Neural cell (in vitro differentiated cells): ENCODE results near the gene DGKD. TPM values are rescaled to one million over a fixed set of nuclear protein-coding genes. Genes with fewer than 3 reads are reported as not detected.

Source experiments
- H2AFZ ChIP-seq: fragments of 200-600, 300-800 bp; sonication (generic), shearing (Covaris generic); 2 replicates; pipeline ENCODE4 v1.6.0; 2014; ENCODE audit warnings: low read depth, mild to moderate bottlenecking, antibody characterized with exemption, low read length, moderate library complexity
- H3F3A ChIP-seq: fragments of 200-600 bp; shearing (Covaris generic); 2 replicates; pipeline ENCODE4 v1.6.1; 2016; ENCODE audit warnings: mild to moderate bottlenecking, moderate library complexity, mixed read lengths, antibody characterized with exemption, low read length; ENCODE audit not compliant: insufficient read depth, poor library complexity, severe bottlenecking
- H3K27ac ChIP-seq: fragments of 200-600, 300-800 bp; sonication (generic), shearing (Covaris generic); 2 replicates; pipeline ENCODE4 v1.5.1; 2014; ENCODE audit warnings: mild to moderate bottlenecking, low read length, moderate library complexity
- H3K27me3 ChIP-seq: fragments of 300-800, 200-600 bp; sonication (generic), shearing (Covaris generic); 2 replicates; pipeline ENCODE4 v1.6.0; 2014; ENCODE audit warnings: mild to moderate bottlenecking, low read depth, low read length, moderate library complexity; ENCODE audit not compliant: insufficient read depth
- H3K36me3 ChIP-seq: fragments of 300-800, 200-600 bp; sonication (generic), shearing (Covaris generic); 2 replicates; pipeline ENCODE4 v1.5.1; 2014; ENCODE audit warnings: mild to moderate bottlenecking, antibody characterized with exemption, low read length, moderate library complexity; ENCODE audit not compliant: insufficient read depth
- H3K4me2 ChIP-seq: fragments of 300-800, 200-600 bp; sonication (generic), shearing (Covaris generic); 2 replicates; pipeline ENCODE4 v1.6.0; 2014; ENCODE audit warnings: mild to moderate bottlenecking, low read length
- H3K4me3 ChIP-seq: fragments of 300-800, 200-600 bp; sonication (generic), shearing (Covaris generic); 2 replicates; pipeline ENCODE4 v1.5.1; 2014; ENCODE audit warnings: mild to moderate bottlenecking, low read length, moderate library complexity
- H3K79me2 ChIP-seq: fragments of 200-600 bp; shearing (Covaris generic); replicated peaks from 2 replicates; pipeline ENCODE4 v1.6.0; 2014; ENCODE audit warnings: mild to moderate bottlenecking, low read length, moderate library complexity; ENCODE audit not compliant: insufficient read depth
- H3K9ac ChIP-seq: fragments of 300-800, 200-600 bp; sonication (generic), shearing (Covaris generic); 2 replicates; pipeline ENCODE4 v1.6.1; 2016; ENCODE audit warnings: mild to moderate bottlenecking, low read length, mixed read lengths
- H3K9me2 ChIP-seq: fragments of 200-600 bp; shearing (Covaris generic); 2 replicates; pipeline ENCODE4 v1.6.1; 2016; ENCODE audit warnings: mild to moderate bottlenecking, low read length, mixed read lengths; ENCODE audit not compliant: insufficient read depth
- H3K9me3 ChIP-seq: fragments of 200-600, 300-800 bp; sonication (generic), shearing (Covaris generic); 2 replicates; pipeline ENCODE4 v1.6.1; 2016; ENCODE audit warnings: mild to moderate bottlenecking, mixed run types, low read length, moderate library complexity, mixed read lengths
- H4K20me1 ChIP-seq: fragments of 200-600 bp; shearing (Covaris generic); 2 replicates; pipeline ENCODE4 v1.6.1; 2016; ENCODE audit warnings: mild to moderate bottlenecking, mixed run types; ENCODE audit not compliant: insufficient read depth
- CTCF ChIP-seq: fragments of 450-650 bp; IDR thresholded peaks from 2 replicates; pipeline ENCODE4 v1.5.1; 2014; ENCODE audit warnings: antibody characterized with exemption, mild to moderate bottlenecking, moderate library complexity; ENCODE audit not compliant: poor library complexity, severe bottlenecking
- EP300 ChIP-seq: fragments of 450-650 bp; conservative IDR thresholded peaks from 2 replicates; pipeline ENCODE4 v1.6.1; 2014; ENCODE audit warnings: antibody characterized with exemption, mild to moderate bottlenecking, moderate library complexity; ENCODE audit not compliant: poor library complexity, severe bottlenecking
- EZH2 ChIP-seq: fragments of 200-600, 300-800 bp; shearing (Covaris generic), sonication (generic); IDR thresholded peaks from 2 replicates; pipeline ENCODE4 v1.6.1; 2014; ENCODE audit warnings: antibody characterized with exemption, low read length, borderline replicate concordance, mild to moderate bottlenecking; ENCODE audit not compliant: insufficient read depth, poor library complexity, severe bottlenecking
- MXI1 ChIP-seq: fragments of 450-650 bp; conservative IDR thresholded peaks from 2 replicates; pipeline ENCODE4 v1.6.1; 2014; ENCODE audit warnings: antibody characterized with exemption, mild to moderate bottlenecking; ENCODE audit not compliant: poor library complexity, severe bottlenecking
- POLR2AphosphoS5 ChIP-seq: IDR thresholded peaks from 2 replicates; pipeline ENCODE4 v1.6.1; 2012
- RAD21 ChIP-seq: fragments of 450-650 bp; conservative IDR thresholded peaks from 2 replicates; pipeline ENCODE4 v1.6.1; 2014; ENCODE audit warnings: antibody characterized with exemption, mild to moderate bottlenecking, moderate library complexity
- REST ChIP-seq: IDR thresholded peaks from 2 replicates; pipeline ENCODE4 v1.6.1; 2012; ENCODE audit warnings: borderline replicate concordance
- SMC3 ChIP-seq: fragments of 450-650 bp; conservative IDR thresholded peaks from 2 replicates; pipeline ENCODE4 v1.6.1; 2014; ENCODE audit warnings: antibody characterized with exemption, mild to moderate bottlenecking, moderate library complexity; ENCODE audit not compliant: poor library complexity
- TAF1 ChIP-seq: IDR thresholded peaks from 2 replicates; pipeline ENCODE4 v1.6.1; 2012; ENCODE audit warnings: low read depth
- polyA plus RNA-seq: library from polyadenylated mRNA; depleted of rRNA; stranded (reverse); fragments of >200 nt; gene quantifications from 2 replicates; pipeline ENCODE4 v1.2.3, GENCODE V29; 2014

Gene DGKD
- polyA plus RNA-seq, 1 donor from 2014 or later, result 36.4 TPM

GRCh38 chr2:233458826-233459225 lies 104.5 kb downstream of the DGKD start:
- H3K36me3 ChIP-seq, result no peaks in the 10 kb centered on the region
- no peak overlapping the region for H2AFZ ChIP-seq
- H4K20me1 ChIP-seq, result no peaks in the 10 kb centered on the region
- H3K27ac ChIP-seq, result no peak overlapping the region
- H3K9me2 ChIP-seq, result no peaks in the 10 kb centered on the region
- H3K9ac ChIP-seq, result no peak overlapping the region
- no peaks in the 10 kb centered on the region for H3K79me2 ChIP-seq
- H3K27me3 ChIP-seq, result no peaks in the 10 kb centered on the region
- no peak for TF ChIP-seq RAD21
- TF ChIP-seq SMC3, result no peak
- no peak for TF ChIP-seq CTCF
- no peak for TF ChIP-seq EP300
- no peak for TF ChIP-seq REST
- no peak for TF ChIP-seq TAF1
- TF ChIP-seq POLR2AphosphoS5, result no peak
- TF ChIP-seq MXI1, result no peak
- TF ChIP-seq EZH2, result no peak
- H3K4me2 ChIP-seq, result no peak overlapping the region
- H3F3A ChIP-seq, result no peaks in the 10 kb centered on the region
- no peak overlapping the region for H3K4me3 ChIP-seq
- no peaks in the 10 kb centered on the region for H3K9me3 ChIP-seq

GRCh38 chr2:233459426-233459825 lies 105.1 kb downstream of the DGKD start:
- Histone ChIP-seq H3K9me3 (no peaks in the 10 kb centered on the region), H3F3A (no peaks in the 10 kb centered on the region), H3K9me2 (no peaks in the 10 kb centered on the region), H3K4me2 (no peak overlapping the region), H3K36me3 (no peaks in the 10 kb centered on the region), H3K9ac (no peak overlapping the region), H3K4me3 (no peak overlapping the region), H3K79me2 (no peaks in the 10 kb centered on the region), H3K27ac (no peak overlapping the region), H4K20me1 (no peaks in the 10 kb centered on the region), H3K27me3 (no peaks in the 10 kb centered on the region), H2AFZ (no peak overlapping the region)
- no peak for TF ChIP-seq POLR2AphosphoS5
- TF ChIP-seq TAF1, result no peak
- TF ChIP-seq EZH2, result no peak
- TF ChIP-seq CTCF, result no peak
- no peak for TF ChIP-seq RAD21
- no peak for TF ChIP-seq SMC3
- TF ChIP-seq MXI1, result no peak
- TF ChIP-seq EP300, result no peak
- no peak for TF ChIP-seq REST
